A172 (cell line): ENCODE results near the gene ADD3. TPM values are rescaled to one million over a fixed set of nuclear protein-coding genes. Genes with fewer than 3 reads are reported as not detected.
"Not testable (repeated sequence)": the region's sequence is repeated elsewhere in the genome, so short reads cannot be mapped to it uniquely, and the experiment has no call there.

Source experiments
- DNase-seq: peaks from one replicate; pipeline ENCODE4 v3.0.0-alpha.2; 2015; ENCODE audit warnings: low spot score
- total RNA-seq: library from RNA; depleted of rRNA; stranded (reverse); fragments of >200 nt; shearing (Covaris generic); gene quantifications from 2 replicates; pipeline ENCODE4 v1.2.3, GENCODE V29; 2014

ADD3 gene
- total RNA-seq, 1 experiment from 2014 or later, result 63.3 TPM

DNA sequence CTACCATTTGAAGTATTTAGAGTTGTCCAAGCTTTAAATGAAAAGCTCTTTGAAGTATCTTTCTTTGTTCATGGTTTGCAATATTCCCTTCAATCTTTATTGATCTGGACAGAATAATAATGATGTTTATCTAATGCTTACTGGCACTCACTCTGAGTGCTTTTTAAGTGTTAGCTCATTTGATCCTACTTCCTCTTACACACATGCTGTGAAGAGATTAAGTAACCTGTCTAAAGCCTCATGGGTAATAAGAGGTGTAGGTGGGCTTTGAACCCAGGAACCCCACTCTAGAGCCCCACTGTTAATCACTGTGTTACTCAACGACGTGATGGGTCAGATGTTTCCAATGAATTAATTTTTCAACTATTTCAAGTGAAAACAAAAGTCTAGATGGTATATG, 31.1 kb upstream of the ADD3 start:
- no peak for DNase-seq

DNA sequence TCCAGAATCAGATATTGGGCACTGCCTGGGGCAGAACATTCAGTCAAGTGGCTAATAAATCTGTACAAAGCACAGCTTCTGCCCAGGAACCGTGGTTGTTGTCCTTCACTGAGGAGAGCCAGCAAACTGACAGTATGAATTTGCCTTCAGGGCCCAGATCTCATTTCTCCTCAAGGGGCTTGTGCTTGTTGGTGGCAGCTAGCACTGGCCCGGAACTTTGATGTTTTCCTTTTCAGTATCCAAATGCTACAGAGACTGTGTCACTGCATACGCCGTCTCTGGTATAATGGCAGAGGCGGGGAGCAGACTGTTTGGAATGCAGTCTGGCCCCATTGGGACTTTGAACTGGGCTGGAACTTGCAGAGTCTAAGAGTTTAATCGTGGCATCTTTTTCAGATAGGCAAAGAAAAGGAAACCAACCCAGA, 30.4 kb upstream of the ADD3 start:
- DNase-seq, result no peak

- peak; percentile 32 for DNase-seq
These were observed 29.3 kb upstream of the ADD3 start for GRCh38 chr10:109978481-109978880.

- no peak for DNase-seq
These were observed 28.6 kb upstream of the ADD3 start for GRCh38 chr10:109979215-109979614.

- no peak for DNase-seq
These were observed 26.1 kb upstream of the ADD3 start for GRCh38 chr10:109981650-109982049.

GRCh38 chr10:109982123-109982522, 25.7 kb upstream of the ADD3 start:
- DNase-seq, result no peak

- DNase-seq, result no peak
These were observed 25.0 kb upstream of the ADD3 start for GRCh38 chr10:109982812-109983211.

DNA sequence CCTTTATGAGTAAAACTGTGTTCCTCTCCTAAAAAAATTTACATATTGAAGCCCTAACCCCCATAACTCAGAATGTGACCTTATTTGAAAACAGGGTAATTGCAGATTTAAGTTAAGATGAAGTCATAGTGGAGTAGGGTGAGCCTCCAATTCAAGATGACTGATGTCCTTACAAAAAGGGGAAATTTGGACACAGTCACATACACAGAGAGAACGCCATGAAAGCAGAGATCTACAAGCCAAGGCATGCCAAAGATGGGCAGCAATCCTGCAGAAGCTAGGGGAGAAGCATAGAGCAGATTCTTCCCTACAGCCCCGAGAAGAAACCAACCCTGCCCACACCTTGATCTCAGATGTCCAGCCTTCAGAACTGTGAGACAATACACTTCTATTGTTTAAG, 23.8 kb upstream of the ADD3 start:
- no peak for DNase-seq

GRCh38 chr10:109985768-109986167, 22.0 kb upstream of the ADD3 start:
- not testable (repeated sequence) for DNase-seq

GRCh38 chr10:109987452-109988211, 20.2 kb upstream of the ADD3 start:
- no peak for DNase-seq

- DNase-seq, result no peak
These were observed 19.6 kb upstream of the ADD3 start for GRCh38 chr10:109988212-109988596.

DNA sequence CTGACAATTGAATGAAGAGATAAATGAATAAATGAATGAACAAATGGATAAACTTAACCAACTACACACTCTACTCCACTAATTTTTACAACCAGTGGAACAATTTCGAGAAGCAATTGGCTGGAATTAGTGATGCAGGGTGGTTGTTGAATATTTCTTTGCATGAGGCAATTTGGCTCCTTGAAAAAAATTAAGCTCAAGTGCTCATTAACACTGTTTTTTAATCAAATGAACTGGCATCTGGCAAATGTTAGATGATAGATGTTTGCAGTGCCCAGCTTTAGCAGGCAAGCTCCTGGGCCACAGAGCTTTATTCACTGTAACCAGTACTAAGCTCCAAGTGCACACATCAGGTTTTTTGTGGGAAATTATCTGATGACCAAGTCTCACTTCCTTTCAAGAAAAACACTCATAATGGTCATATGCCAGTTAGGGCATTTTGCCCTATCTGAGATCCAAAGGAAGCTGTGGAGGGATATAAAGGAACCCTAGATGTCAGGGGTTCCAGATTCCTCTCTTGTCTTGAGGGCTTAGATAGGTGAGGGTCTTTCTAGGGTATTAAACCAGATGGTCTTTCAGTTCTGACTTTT, 16.4 kb upstream of the ADD3 start:
- DNase-seq, result no peak

DNA sequence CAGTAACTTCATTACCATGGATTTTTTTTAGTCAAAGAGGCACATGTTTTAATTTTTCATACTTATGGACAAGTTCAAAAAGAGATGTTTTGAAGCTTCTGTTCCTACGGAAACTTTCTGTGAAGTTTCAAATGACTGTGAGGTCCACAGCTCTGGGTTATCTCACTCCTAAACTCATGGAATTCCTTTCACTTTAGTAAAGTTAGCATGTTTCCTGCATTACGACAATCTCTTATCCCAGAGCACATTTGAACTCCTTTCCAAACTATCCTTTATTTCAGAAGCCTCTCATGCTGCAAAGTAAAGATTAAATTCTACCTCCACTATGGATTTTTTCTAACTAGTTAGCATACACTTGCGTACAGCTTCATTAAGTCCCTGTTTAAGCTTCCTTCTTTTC, 15.3 kb upstream of the ADD3 start:
- no peak for DNase-seq

DNA sequence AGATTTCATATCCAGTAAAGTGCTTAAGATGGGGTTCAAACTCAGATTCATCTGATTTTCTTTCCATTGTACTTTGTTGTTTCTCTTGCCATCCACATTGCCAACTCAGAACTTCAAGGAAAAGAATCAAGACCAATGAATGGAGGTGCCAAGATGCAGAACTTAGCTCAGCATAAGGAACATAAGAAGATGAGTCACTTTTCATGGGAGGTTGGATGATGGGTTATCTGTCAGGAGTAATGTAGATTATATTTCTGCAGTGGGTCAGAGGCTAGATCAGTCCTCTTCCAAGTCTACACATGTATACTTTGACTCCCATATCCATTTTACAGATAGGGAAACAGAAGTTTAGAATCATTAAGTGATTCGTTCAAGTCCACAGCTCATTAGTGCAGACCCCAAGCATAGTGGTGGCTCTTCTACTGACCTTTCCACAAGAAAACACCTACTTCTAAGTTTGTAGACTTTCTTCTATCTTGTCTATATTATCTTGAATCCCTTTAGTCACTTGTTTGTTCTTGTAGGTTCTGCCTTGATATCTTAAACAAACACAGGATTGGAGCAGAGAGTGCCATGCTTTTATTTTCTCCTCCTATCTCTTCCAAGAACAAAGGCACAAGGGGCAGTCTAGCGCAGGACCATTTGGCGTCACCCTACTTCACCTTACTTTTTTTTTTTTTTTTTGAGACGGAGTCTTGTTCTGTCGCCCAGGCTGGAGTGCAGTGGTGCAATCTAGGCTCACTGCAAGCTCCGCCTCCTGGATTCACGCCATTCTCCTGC, 14.0 kb upstream of the ADD3 start:
- DNase-seq, result no peak

DNA sequence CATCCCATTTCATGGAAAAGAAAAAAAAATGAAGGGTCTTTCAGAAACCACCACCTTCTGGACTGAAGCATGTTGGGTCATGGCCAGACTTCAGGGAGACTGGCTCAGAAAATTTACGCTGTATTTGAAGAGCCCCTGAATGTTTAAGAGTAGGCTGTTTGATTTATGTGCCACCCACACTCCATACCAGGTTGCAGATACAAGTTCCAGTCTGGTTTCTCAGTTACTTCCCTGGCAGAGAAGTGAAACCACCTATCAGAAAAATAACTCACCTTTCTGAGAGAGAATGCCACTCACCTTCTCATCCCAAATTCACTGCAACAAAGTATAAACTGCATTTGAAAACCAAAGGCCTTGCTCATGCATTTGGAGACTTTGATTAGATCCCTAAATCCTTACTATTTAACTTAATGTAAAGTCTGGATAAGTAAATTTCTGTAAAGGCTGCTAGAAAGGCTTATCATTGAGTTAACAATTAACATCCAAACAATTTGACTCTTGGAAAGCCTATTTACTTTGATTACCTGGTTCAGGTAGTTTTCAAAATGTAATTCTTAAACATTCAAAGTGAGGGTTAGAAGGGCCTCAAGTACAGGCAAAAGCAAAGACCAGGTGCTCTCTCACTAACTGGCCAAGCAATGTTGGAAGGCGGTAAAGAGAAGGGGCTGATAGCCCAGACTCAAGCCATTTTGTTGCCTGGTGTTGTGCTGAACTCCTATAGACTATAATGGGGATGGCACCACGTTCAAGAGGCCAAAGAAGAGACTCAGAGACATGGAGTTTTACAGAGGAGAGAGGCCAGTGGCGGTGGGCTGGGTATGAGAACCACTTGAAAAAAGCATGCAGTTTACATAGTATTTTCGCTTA, 12.8 kb upstream of the ADD3 start:
- DNase-seq, result no peak

GRCh38 chr10:109995595-109995994, 12.2 kb upstream of the ADD3 start:
- DNase-seq, result no peak

DNA sequence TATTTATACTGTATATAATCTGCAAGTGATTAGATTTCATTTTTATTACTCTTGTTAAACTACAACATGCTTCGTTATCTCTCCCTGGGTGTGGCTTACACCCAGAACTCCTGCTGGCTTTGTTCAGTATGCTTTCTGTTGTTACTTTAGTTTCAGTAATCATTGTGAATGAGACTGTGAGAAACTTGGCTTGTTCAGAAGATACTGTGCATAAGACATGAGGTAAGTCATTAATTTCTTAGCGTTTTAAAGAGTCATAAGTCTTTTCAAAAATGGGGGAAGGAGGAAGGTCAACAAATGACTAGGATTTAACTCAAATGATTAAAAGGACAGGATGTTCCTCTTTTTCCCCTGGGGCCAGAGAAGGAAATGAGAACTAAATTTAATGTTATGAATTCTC, 11.6 kb upstream of the ADD3 start:
- DNase-seq, result no peak

GRCh38 chr10:109996766-109997171, 11.0 kb upstream of the ADD3 start:
- DNase-seq, result no peak

DNA sequence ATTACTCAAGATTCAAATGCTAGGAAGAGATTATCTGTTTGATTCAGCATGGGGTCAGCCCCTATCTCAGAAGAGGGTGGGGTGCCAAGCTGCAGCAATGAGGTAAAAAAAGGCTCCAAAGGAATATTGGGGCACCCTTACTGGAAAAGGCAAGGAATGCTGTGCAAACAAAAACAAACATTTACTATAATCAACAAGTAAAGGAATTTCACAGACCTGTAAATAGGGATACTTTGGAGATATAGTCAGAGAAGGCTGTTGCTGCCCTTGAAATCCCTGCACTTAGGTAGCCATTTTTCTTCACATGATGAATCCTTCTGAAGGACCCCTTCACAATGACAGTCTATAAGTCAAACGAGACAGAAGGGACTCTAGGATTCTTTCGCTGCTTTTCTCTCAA, 10.6 kb upstream of the ADD3 start:
- DNase-seq, result no peak

DNA sequence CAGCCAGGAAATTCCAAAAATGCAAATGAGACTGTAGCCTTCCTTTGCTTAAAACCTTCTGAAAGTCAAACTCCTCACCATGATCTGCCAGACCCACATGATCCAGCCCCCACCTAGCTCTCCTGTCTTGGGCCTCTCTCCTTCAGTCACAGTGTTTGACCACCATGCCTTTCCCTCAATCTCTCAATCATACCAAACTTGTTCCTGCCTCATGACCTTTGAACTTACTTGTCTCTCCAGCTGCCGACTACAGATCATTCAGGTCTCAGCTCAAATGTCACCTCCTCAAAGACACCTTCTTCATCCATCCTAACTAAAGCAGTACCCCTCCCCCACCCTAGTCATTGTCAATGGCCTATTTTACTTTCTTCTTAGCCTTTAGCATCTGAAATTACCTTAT, 9.3 kb upstream of the ADD3 start:
- no peak for DNase-seq

GRCh38 chr10:110002801-110003523, 4.8 kb upstream of the ADD3 start:
- no peak for DNase-seq
